Esophagus squamous epithelium (tissue), 5 donors: ENCODE results near the gene WDR70. TPM values are rescaled to one million over a fixed set of nuclear protein-coding genes. Genes with fewer than 3 reads are reported as not detected.
"Not testable (repeated sequence)": the region's sequence is repeated elsewhere in the genome, so short reads cannot be mapped to it uniquely, and the experiment has no call there.

Source experiments
- DNase-seq: peaks from one replicate; lab custom pipeline; 2025; lab: John Stamatoyannopoulos, UW
- H3K27ac ChIP-seq, 4 donors: fragments of 200-600 bp; sonication (generic); one replicate each; pipeline ENCODE4 v1.5.1; 2016 to 2019; ENCODE audit warnings: mild to moderate bottlenecking in 1 of 4
- H3K27me3 ChIP-seq, 4 donors: fragments of 200-600 bp; sonication (generic); 1 replicate in 3 of 4; 2 replicates in 1 of 4; pipeline versions ENCODE4 v1.5.1 to v1.6.0; 2017 to 2021; ENCODE audit warnings: antibody characterized with exemption in 1 of 4
- H3K36me3 ChIP-seq, 3 donors: fragments of 200-600 bp; sonication (generic); one replicate each; pipeline ENCODE4 v1.5.1; 2016 to 2019
- H3K4me1 ChIP-seq, 3 donors: fragments of 200-600 bp; sonication (generic); one replicate each; pipeline ENCODE4 v1.5.1; 2017 to 2019
- H3K4me3 ChIP-seq, 4 donors: fragments of 200-600 bp; sonication (generic); 1 replicate in 3 of 4; 2 replicates in 1 of 4; pipeline ENCODE4 v1.5.1; 2016 to 2019; ENCODE audit warnings: mild to moderate bottlenecking in 2 of 4, moderate library complexity in 1 of 4
- H3K9me3 ChIP-seq, 3 donors: fragments of 200-600 bp; sonication (generic); one replicate each; pipeline ENCODE4 v1.5.1; 2016 to 2019
- POLR2A ChIP-seq, 4 donors: fragments of 450-650 bp; IDR thresholded peaks; one replicate each; pipeline ENCODE4 v1.6.1; 2017; ENCODE audit warnings: antibody characterized with exemption in 4 of 4, mild to moderate bottlenecking in 4 of 4, moderate library complexity in 3 of 4
- WGBS, 2 donors: methylation state at CpG; one replicate each; pipeline ENCODE4 v1.1.5; 2018; 5-methylcytosine and 5-hydroxymethylcytosine counted together
- intact Hi-C: fragments of 100-400 bp; cut with DNase I; formaldehyde crosslinking; loops from one replicate; pipeline ENCODE4 v1.15.0; 2022
- total RNA-seq, 4 donors: library from RNA; depleted of rRNA; stranded (reverse); fragments of >200 nt; gene quantifications; one replicate each; pipeline ENCODE4 v1.1.0, GENCODE V29; 2016
- TF ChIP-seq, protein P1 (sequence below), 6 experiments: fragments of 450-650 bp in 4 of 6; fragments of 200-600 bp in 2 of 6; sonication (generic) in 2 of 6; IDR thresholded peaks; one replicate each; pipeline ENCODE4 v1.5.1; 2016 to 2019; ENCODE audit warnings: antibody characterized with exemption in 6 of 6, mild to moderate bottlenecking in 4 of 6, moderate library complexity in 4 of 6
- donor health status: DM: yes; HTN: yes; CAD: no.

WDR70 gene
- total RNA-seq, 4 donors from 2014 or later = 8.2 to 26.1 (median 15.5) TPM

DNA sequence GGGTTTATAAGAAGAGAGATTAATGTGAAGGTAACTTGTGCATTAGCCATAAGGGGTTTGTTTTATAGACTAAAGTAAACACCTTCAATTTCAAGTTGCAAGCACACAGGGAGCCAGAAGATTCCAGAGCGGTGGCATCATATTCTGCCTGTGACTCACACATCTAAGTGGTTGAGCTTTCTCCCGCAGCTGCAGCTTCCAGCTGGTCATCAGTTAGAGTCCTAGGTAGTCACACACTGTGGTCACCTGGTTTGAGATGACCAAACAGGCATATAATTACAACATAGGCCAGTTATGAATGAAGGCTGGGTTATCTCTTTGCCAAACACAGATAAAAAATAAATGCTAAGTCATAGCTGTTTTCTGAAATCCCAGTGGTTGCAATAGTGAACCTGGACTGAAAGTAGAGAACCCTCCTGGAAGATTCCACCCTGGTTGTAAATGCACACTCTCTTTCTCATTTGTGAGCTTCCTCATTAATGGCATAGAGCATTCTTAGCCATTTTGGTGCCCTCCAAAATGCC is 289.5 kb downstream of the WDR70 start:
- Histone ChIP-seq H3K36me3 (no peaks in the 10 kb centered on the region), H3K4me3 (no peak overlapping the region), H3K27ac (no peak overlapping the region), H3K4me1 (peaks cover 0 to 21% (median 0%) of the 10 kb centered on the region in 3 donors), H3K9me3 (no peaks in the 10 kb centered on the region), H3K27me3 (no peaks in the 10 kb centered on the region)
- no peak for DNase-seq
- TF ChIP-seq POLR2A (IDR thresholded peaks at IDR 0.05) = no peak
- TF ChIP-seq, protein P1, sequence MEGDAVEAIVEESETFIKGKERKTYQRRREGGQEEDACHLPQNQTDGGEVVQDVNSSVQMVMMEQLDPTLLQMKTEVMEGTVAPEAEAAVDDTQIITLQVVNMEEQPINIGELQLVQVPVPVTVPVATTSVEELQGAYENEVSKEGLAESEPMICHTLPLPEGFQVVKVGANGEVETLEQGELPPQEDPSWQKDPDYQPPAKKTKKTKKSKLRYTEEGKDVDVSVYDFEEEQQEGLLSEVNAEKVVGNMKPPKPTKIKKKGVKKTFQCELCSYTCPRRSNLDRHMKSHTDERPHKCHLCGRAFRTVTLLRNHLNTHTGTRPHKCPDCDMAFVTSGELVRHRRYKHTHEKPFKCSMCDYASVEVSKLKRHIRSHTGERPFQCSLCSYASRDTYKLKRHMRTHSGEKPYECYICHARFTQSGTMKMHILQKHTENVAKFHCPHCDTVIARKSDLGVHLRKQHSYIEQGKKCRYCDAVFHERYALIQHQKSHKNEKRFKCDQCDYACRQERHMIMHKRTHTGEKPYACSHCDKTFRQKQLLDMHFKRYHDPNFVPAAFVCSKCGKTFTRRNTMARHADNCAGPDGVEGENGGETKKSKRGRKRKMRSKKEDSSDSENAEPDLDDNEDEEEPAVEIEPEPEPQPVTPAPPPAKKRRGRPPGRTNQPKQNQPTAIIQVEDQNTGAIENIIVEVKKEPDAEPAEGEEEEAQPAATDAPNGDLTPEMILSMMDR (IDR thresholded peaks at IDR 0.05) = no peak
- intact Hi-C loops = no loop called here
- WGBS, 2 donors = 26 to 68% methylated on average over 2 of the region's 2 CpGs

DNA sequence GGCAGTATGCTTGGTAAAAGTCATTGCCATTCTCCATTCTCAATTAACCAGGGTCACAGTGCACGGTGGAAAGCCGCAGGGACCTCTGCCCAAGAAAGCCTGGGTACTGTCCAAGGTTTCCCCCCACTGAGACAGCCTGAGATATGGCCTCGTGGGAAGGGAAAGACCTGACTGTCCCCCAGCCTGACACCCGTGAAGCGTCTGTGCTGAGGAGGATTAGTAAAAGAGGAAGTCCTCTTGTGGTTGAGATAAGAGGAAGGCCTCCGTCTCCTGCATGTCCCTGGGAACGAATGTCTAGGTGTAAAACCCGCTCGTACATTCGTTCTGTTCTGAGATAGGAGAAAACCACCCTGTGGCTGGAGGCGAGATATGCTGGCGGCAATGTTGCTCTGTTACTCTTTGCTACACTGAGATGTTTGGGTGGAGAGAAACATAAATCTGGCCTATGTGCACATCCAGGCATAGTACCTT is 293.0 kb downstream of the WDR70 start:
- H3K4me1 ChIP-seq, H3K36me3 ChIP-seq, H3K27me3 ChIP-seq, H3K9me3 ChIP-seq, H3K4me3 ChIP-seq, intact Hi-C loops, DNase-seq, H3K27ac ChIP-seq: not testable (repeated sequence)
- WGBS, 2 donors = 39 to 77% methylated on average over 10 of the region's 12 CpGs

DNA sequence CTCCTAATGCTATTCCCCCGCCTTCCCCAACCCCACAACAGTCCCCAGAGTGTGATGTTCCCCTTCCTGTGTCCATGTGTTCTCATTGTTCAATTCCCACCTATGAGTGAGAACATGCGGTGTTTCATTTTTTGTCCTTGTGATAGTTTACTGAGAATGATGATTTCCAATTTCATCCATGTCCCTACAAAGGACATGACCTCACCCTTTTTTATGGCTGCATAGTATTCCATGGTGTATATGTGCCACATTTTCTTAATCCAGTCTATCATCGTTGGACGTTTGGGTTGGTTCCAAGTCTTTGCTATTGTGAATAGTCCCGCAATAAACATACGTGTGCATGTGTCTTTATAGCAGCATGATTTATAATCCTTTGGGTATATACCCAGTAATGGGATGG is 295.2 kb downstream of the WDR70 start:
- H3K4me3 ChIP-seq, H3K36me3 ChIP-seq, H3K9me3 ChIP-seq, H3K27ac ChIP-seq, H3K27me3 ChIP-seq, H3K4me1 ChIP-seq, intact Hi-C loops, DNase-seq: not testable (repeated sequence)
- WGBS, 2 donors = 86 to 95% methylated on average over 5 of the region's 6 CpGs

- H3K27me3 ChIP-seq, H3K27ac ChIP-seq, intact Hi-C loops, H3K4me3 ChIP-seq, H3K4me1 ChIP-seq, DNase-seq, H3K36me3 ChIP-seq, H3K9me3 ChIP-seq: not testable (repeated sequence)
- 100% methylated on average over 3 of the region's 8 CpGs; no CpG with 5 or more reads in 1 of the 2 donors for WGBS, 2 donors
These were observed 300.2 kb downstream of the WDR70 start for GRCh38 chr5:37679326-37679725.

DNA sequence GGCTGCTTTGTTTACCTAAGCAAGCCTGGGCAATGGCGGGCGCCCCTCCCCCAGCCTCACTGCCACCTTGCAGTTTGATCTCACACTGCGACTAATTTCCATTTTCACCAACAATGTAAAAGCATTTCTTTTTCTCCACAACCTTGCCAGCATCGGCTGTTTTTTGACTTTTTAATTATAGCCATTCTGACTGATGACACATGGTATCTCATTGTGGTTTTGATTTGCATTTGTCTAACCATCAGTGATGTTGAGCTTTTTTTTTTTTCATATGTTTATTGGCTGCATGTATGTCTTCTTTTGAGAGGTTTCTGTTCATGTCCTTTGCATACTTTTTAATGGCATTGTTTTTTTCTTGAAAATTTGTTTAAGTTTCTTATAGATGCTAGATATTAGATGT is 300.8 kb downstream of the WDR70 start:
- intact Hi-C loops, H3K27ac ChIP-seq: not testable (repeated sequence)
- WGBS, 2 donors = 76 to 89% methylated on average over 4 of the region's 4 CpGs

GRCh38 chr5:37683072-37683471 is 304.0 kb downstream of the WDR70 start:
- 86 to 91% methylated on average over 1 of the region's 1 CpG for WGBS, 2 donors

More for the DNA sequence above, 300.8 kb downstream of the WDR70 start:
- H3K4me1 ChIP-seq, H3K4me3 ChIP-seq, DNase-seq, H3K27me3 ChIP-seq, H3K9me3 ChIP-seq, H3K36me3 ChIP-seq: not testable (repeated sequence)

GRCh38 chr5:37685211-37685610 is 306.1 kb downstream of the WDR70 start:
- intact Hi-C loops = no loop called here
- no peaks in the 10 kb centered on the region for H3K9me3 ChIP-seq
- 97% methylated on average over 3 of the region's 3 CpGs; no CpG with 5 or more reads in 1 of the 2 donors for WGBS, 2 donors

More at GRCh38 chr5:37683072-37683471, 304.0 kb downstream of the WDR70 start:
- TF ChIP-seq POLR2A (IDR thresholded peaks at IDR 0.05) = no peak
- TF ChIP-seq, protein P1 (IDR thresholded peaks at IDR 0.05) = no peak
- intact Hi-C loops = no loop called here
- no peaks in the 10 kb centered on the region for H3K4me1 ChIP-seq
- no peaks in the 10 kb centered on the region for H3K36me3 ChIP-seq
- no peak overlapping the region for H3K4me3 ChIP-seq
- H3K27me3 ChIP-seq = no peaks in the 10 kb centered on the region
- no peak overlapping the region for H3K27ac ChIP-seq
- no peaks in the 10 kb centered on the region for H3K9me3 ChIP-seq
- no peak for DNase-seq

DNA sequence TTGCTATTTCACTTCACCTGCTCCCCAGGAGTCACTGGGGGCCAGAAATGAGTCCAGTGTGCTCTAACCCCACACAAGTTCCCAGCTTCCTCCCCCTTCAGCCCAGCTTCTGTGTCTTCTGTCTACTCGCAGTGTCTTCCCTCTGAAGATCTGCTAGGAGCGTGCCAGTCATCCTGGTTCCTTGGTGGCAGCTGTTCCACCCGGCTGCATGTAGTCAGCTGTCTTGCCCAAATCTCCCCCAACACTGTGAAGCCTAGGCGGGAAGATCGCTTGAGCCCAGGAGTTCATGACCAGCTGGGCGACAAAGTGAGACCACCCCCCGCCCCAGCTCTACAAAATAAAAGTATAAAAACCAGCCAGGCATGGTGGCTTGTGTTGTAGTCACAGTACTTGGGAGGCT is 306.7 kb downstream of the WDR70 start:
- no peaks in the 10 kb centered on the region for H3K9me3 ChIP-seq
- DNase-seq = no peak
- no peak overlapping the region for H3K4me3 ChIP-seq
- H3K27me3 ChIP-seq = no peaks in the 10 kb centered on the region
- 100% methylated on average over 1 to 2 of the region's 7 CpGs for WGBS, 2 donors
- peaks cover 0 to 10% (median 0%) of the 10 kb centered on the region in 3 donors for H3K36me3 ChIP-seq
- no peaks in the 10 kb centered on the region for H3K4me1 ChIP-seq
- no peak overlapping the region for H3K27ac ChIP-seq
- intact Hi-C loops = no loop called here
- no peak for TF ChIP-seq POLR2A (IDR thresholded peaks at IDR 0.05)
- TF ChIP-seq, protein P1 (IDR thresholded peaks at IDR 0.05) = no peak

More at GRCh38 chr5:37685211-37685610, 306.1 kb downstream of the WDR70 start:
- TF ChIP-seq POLR2A (IDR thresholded peaks at IDR 0.05) = no peak
- H3K4me1 ChIP-seq = no peaks in the 10 kb centered on the region
- no peak overlapping the region for H3K4me3 ChIP-seq
- no peaks in the 10 kb centered on the region for H3K27me3 ChIP-seq
- no peak overlapping the region for H3K27ac ChIP-seq
- peaks cover 0 to 10% (median 0%) of the 10 kb centered on the region in 3 donors for H3K36me3 ChIP-seq
- no peak for DNase-seq

DNA sequence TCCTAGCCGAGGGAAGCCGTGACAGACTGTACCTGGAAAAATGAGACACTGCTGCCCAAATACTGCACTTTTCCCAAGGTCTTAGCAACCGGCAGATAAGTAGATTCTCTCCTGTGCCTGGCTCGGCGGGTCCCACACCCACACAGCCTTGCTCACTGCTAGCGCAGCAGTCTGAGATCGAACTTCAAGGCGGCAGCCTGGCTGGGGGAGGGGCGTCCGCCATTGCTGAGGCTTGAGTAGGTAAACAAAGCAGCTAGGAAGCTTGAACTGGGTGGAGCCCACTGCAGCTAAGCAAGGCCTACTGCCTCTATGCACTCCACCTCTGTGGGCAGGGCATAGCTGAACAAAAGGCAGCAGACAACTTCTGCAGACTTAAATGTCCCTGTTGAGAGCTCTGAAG is 309.8 kb downstream of the WDR70 start:
- DNase-seq, H3K36me3 ChIP-seq, H3K27ac ChIP-seq, H3K27me3 ChIP-seq, H3K4me1 ChIP-seq, intact Hi-C loops, H3K4me3 ChIP-seq, H3K9me3 ChIP-seq: not testable (repeated sequence)
- 95% methylated on average over 4 of the region's 10 CpGs; no CpG with 5 or more reads in 1 of the 2 donors for WGBS, 2 donors

- peaks cover 0 to 12% (median 0%) of the 10 kb centered on the region in 3 donors for H3K36me3 ChIP-seq
- H3K4me1 ChIP-seq, DNase-seq, H3K27ac ChIP-seq, H3K4me3 ChIP-seq, H3K27me3 ChIP-seq, H3K9me3 ChIP-seq, intact Hi-C loops: not testable (repeated sequence)
- 96 to 99% methylated on average over 5 of the region's 5 CpGs for WGBS, 2 donors
These were observed 315.2 kb downstream of the WDR70 start for GRCh38 chr5:37694333-37694732.
